GM13977 (cell line): ENCODE data around the gene L3MBTL1.

Source experiments
- DNase-seq: peaks from one replicate; pipeline ENCODE4 v3.0.0; 2012; ENCODE audit warnings: low spot score
- in situ Hi-C: fragments of 300-500 bp; cut with MboI; formaldehyde crosslinking; loops from one replicate; pipeline ENCODE4 v1.12.0; 2022; ENCODE audit warnings: low sequenced_read_pairs, low pct_unique_long_range_greater_than_20kb, mixed read lengths, inconsistent platforms; ENCODE audit not compliant: unreplicated experiment
- TF ChIP-seq, protein P1 (sequence below): IDR thresholded peaks from 2 replicates; pipeline ENCODE4 v1.5.1; 2012; ENCODE audit warnings: mild to moderate bottlenecking, control low read depth; ENCODE audit not compliant: insufficient read depth; ENCODE audit errors: extremely low read depth, missing control alignments

Gene L3MBTL1

DNA sequence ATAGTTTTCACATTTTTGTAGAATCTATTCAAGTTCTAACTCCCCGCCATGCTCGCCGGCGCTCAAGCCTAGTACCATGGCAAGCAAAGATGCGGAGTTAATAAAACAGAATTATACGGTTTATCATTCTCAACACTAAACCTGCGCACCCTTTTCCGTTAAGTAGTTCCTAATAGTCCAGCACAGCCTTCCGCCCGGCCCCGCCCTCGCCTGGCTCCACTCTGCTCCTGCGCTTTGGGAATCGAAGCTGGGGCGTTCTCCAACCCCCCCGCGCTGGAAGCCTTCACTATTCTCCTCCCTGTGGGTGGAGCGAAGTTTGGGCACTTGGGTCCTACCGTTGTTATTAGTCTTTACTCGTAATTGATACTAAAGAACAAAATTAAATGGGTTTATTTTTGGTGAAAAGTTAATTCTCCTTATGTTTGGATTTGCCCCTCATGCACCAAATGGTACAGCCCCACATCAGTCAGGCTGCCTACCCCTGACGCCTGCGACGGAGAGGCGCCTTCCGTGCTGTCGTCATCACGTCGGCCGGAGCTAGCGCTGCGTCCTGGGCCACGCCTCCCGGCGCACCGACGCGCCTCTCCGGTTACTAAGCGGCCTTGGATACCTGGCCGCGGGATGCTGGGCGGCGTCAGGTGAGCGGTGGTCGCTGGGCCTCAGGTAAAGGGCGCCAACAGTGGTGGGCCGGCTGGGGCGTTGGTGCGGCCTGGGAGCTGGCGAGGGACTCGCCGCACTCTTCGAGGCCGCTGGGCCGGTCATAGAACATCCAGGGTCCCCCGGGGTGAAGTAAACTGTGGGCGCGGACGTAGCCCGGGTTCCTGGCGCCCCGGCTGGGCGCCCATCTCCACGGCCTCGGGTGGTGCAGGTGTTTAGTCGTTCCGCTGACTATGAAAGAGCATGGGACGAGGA is 83.2 kb downstream of the L3MBTL1 start, which contains the start of gene IFT52:
IFT52 (plus strand) TSS at position 546 of the 912 bp plus-strand sequence. CDS start 3,762 bp downstream, outside the sequence.
- peak; percentile 93 for DNase-seq
- in situ Hi-C loops: no loop called here
- TF ChIP-seq, protein P1, sequence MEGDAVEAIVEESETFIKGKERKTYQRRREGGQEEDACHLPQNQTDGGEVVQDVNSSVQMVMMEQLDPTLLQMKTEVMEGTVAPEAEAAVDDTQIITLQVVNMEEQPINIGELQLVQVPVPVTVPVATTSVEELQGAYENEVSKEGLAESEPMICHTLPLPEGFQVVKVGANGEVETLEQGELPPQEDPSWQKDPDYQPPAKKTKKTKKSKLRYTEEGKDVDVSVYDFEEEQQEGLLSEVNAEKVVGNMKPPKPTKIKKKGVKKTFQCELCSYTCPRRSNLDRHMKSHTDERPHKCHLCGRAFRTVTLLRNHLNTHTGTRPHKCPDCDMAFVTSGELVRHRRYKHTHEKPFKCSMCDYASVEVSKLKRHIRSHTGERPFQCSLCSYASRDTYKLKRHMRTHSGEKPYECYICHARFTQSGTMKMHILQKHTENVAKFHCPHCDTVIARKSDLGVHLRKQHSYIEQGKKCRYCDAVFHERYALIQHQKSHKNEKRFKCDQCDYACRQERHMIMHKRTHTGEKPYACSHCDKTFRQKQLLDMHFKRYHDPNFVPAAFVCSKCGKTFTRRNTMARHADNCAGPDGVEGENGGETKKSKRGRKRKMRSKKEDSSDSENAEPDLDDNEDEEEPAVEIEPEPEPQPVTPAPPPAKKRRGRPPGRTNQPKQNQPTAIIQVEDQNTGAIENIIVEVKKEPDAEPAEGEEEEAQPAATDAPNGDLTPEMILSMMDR: no peak
